COLO829 (cell line): ENCODE measurements around the gene FAM107A.

Experiments used
- DNase-seq: peaks from one replicate; pipeline ENCODE4 v3.0.0; 2012; ENCODE audit warnings: low spot score

Gene FAM107A

GRCh38 chr3:58577269-58577821, at the start of gene FAM107A:
Gene FAM107A (minus strand): TSS chr3:58577391. CDS start chr3:58569860, 7,531 bp downstream.
- DNase-seq, result no peak

- no peak for DNase-seq
Measured at GRCh38 chr3:58625196-58625824, 48.1 kb upstream of the FAM107A start.

- no peak for DNase-seq
Measured at GRCh38 chr3:58624550-58624949, 47.4 kb upstream of the FAM107A start.

- no peak for DNase-seq
Measured at GRCh38 chr3:58623961-58624360, 46.8 kb upstream of the FAM107A start.

GRCh38 chr3:58623478-58623877, 46.3 kb upstream of the FAM107A start:
- no peak for DNase-seq

- no peak for DNase-seq
Measured at GRCh38 chr3:58622892-58623291, 45.7 kb upstream of the FAM107A start.

- no peak for DNase-seq
Measured at GRCh38 chr3:58622436-58622835, 45.2 kb upstream of the FAM107A start.

- no peak for DNase-seq
Measured at GRCh38 chr3:58621086-58621830, 44.1 kb upstream of the FAM107A start.

GRCh38 chr3:58620421-58620820, 43.2 kb upstream of the FAM107A start:
- DNase-seq, result no peak

GRCh38 chr3:58617338-58617761, 40.2 kb upstream of the FAM107A start:
- no peak for DNase-seq

GRCh38 chr3:58613236-58614132, 36.3 kb upstream of the FAM107A start:
- no peak for DNase-seq

- DNase-seq, result no peak
Measured at GRCh38 chr3:58612830-58613229, 35.6 kb upstream of the FAM107A start.

- DNase-seq, result no peak
Measured at GRCh38 chr3:58609990-58610389, 32.8 kb upstream of the FAM107A start.

GRCh38 chr3:58608648-58609047, 31.5 kb upstream of the FAM107A start:
- DNase-seq, result no peak

- DNase-seq, result no peak
Measured at GRCh38 chr3:58607816-58608215, 30.6 kb upstream of the FAM107A start.

- no peak for DNase-seq
Measured at GRCh38 chr3:58606693-58607092, 29.5 kb upstream of the FAM107A start.

GRCh38 chr3:58604031-58604430, 26.8 kb upstream of the FAM107A start:
- no peak for DNase-seq

- DNase-seq, result no peak
Measured at GRCh38 chr3:58603606-58604005, 26.4 kb upstream of the FAM107A start.

GRCh38 chr3:58597770-58598310, 20.6 kb upstream of the FAM107A start:
- no peak for DNase-seq

GRCh38 chr3:58596834-58597518, 19.8 kb upstream of the FAM107A start:
- DNase-seq, result no peak

- no peak for DNase-seq
Measured at GRCh38 chr3:58594117-58594516, 16.9 kb upstream of the FAM107A start.
